HG03469 (cell line): Measurements from ENCODE around the gene SERPINA10.
"Not testable (repeated sequence)": the region's sequence is repeated elsewhere in the genome, so short reads cannot be mapped to it uniquely, and the experiment has no call there.

Source experiments
- ATAC-seq: cut with Tn5 transposase; IDR thresholded peaks from one replicate; pipeline ENCODE4 v1.9.1; 2021; ENCODE audit warnings: mild to moderate bottlenecking, moderate library complexity, moderate number of reproducible peaks; ENCODE audit not compliant: unreplicated experiment

Gene SERPINA10

DNA sequence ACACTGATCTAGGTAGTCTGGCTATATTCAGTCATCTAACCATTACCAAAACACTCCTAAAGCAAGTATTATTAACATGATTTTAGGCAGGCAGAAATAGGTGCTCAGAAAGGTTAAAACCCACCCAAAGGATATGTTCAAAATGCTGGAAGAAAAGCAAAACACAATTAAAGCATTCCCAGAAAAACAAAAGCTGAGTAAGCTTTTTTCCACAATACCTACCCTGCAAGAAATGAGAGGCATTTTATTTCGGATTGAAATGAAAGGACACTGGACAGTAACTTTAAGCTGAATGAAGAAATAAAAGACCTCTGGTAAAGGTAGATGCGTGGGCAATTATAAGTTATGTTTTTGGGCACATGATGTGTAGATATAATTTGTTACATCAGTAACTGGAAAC, 21.8 kb upstream of the SERPINA10 start:
- no peak for ATAC-seq

DNA sequence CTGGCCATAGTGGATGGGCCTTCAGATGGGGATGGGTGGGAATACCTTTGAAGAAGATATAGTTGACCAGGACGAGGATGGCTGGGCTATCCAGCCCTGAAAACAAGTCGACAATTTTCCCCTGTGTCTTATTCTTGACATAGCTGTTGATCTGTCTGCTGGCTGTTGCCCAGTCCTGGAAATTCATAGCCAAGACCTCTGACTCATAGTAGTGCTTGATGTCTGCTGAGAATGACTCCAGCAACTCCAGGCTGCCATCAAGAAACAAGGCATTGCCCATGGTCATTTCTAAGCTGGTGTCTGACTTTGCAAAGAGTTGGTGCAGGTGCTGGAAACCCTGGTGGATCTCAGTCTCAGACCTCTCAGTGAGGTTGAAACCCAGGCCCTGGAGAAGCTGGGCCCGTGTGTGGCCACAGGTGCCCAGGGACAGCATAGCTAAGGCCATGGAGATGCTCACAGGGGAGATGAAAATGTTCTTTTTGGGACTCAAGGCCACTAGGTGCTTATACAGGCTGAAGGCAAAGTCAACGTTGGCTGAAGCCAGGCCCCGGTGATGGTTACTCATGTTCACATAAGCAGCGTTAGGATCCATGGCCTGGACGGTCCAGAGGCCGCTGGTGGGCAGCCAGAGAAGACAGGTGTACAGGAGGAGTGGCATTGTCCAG, 21.1 kb upstream of the SERPINA10 start:
- ATAC-seq = no peak

- ATAC-seq = no peak
Observed at GRCh38 chr14:94312481-94313246, 19.6 kb upstream of the SERPINA10 start.

GRCh38 chr14:94310248-94310647, 17.2 kb upstream of the SERPINA10 start:
- no peak for ATAC-seq

- ATAC-seq = no peak
Observed at GRCh38 chr14:94309721-94310120, 16.7 kb upstream of the SERPINA10 start.

DNA sequence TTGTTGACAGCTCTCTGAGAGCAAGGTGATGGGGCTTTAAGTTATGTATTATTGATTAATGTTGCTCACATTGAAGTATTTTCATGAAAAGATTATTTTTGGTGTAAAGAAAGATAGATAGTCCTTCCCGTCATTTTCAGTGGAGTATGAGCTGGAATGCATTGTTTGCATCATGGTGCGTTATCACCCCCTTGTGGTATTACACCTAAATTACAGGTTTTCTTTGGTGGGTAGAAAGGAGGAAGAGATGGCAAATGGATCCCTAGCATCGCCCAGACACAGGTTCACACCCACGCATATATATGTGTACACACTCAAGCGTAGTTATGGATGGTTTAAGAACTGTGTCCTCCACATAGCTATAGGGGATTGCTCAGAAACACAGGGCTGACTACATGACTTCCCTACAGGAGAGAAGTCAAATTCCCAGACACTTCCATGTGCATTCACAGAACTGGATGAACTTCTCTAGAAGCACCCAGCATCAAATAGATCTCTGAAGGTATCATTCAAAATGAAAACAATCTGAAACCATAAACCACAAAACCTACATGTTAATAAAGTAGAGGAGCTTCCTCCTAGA, 14.4 kb upstream of the SERPINA10 start:
- ATAC-seq = no peak

GRCh38 chr14:94306047-94306978, 13.2 kb upstream of the SERPINA10 start:
- no peak for ATAC-seq

- ATAC-seq = no peak
Observed at GRCh38 chr14:94305620-94306019, 12.6 kb upstream of the SERPINA10 start.

GRCh38 chr14:94304243-94304642, 11.2 kb upstream of the SERPINA10 start:
- no peak for ATAC-seq

DNA sequence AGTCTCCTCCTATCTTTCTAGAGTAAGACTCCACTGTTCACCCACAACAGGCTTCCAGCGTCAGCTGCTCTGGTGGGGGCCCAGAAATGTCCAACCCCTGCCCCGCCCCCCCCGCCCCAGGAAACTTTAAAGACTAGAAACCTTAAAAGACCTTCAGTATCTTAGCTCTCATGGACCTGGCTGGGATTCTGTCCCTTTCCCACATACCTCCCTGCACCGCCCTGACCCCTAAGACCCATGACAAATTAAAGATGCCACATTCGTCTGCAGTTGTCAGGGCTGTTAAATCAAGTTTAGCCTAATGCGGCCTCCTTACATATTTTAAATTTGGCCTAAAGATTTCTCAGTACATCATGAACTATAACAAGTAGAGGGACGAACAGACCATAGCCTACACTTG, 10.0 kb upstream of the SERPINA10 start:
- no peak for ATAC-seq

DNA sequence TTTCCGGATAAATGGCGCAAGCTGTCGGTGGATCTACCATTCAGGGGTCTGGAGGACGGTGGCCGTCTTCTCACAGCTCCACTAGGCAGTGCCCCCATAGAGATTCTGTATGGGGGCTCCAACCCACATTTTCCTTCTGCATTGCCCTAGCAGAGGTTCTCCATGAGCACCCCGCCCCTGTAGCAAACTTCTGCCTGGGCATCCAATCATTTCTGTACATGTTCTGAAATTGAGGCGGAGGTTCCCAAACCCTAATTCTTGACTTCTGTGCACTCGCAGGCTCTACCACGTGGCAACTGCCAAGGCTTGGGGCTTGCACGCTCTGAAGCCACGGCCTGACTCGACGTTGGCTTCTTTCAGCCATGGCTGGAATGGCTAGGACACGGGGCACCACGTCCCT, 5.1 kb upstream of the SERPINA10 start:
- ATAC-seq = no peak

DNA sequence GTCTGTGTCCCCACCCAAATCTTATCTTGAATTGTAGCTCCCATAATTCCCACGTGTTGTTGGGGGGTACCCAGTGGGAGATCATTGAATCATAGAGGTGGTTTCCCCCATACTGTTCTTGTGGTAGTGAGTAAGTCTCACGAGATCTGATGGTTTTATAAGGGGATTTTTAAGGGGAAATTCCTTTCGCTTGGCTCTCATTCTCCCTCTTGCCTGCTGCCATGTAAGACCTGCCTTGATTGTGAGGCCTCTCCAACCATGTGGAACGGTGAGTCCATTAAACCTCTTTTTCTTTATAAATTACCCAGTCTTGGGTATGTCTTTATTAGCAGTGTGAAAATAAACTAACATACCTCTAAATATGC, 3.1 kb upstream of the SERPINA10 start:
- ATAC-seq = not testable (repeated sequence)

- ATAC-seq = no peak
Observed at GRCh38 chr14:94295360-94296180, 2.5 kb upstream of the SERPINA10 start.

- no peak for ATAC-seq
Observed at GRCh38 chr14:94293578-94293924, 483 bp upstream of the SERPINA10 start.

DNA sequence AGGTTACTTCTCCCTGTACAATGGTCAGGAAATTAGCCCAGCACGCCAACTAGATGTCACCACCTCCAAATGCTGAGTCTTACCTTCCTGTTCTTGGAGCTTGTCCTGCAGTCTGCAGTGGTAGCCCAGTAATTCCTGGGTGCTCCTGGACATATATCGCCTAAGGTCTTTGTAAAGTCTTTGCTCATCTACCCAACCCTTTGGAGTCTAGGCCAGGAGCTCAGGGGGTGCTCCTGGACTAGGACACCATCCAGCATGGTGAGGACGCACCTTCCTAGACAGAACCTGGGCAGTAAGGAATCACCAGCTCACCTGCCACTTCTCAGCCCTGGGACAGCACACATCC, 569 bp downstream of the SERPINA10 start:
- no peak for ATAC-seq

GRCh38 chr14:94291906-94292525, 1.1 kb downstream of the SERPINA10 start:
- ATAC-seq = no peak

GRCh38 chr14:94291159-94291905, 1.7 kb downstream of the SERPINA10 start:
- no peak for ATAC-seq

DNA sequence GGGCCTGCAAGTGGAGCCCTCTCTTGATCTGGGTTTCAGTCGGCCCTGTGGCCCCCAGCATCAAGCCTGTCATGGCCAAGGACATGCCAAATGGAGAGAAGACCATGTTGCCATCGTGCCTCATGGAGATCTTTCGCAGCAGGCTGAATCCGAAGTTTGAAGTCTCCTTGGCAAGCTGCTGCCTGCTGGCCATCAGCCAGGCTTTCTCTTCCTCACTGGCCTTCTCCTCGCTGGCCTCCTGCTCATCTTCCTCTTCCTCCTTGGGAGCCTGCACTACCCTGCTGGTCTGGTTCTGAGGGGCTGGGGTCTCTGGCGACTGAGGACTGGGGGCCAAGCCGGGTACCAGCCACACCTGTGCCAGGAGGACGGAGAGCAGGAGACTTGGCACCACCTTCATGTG, 2.9 kb downstream of the SERPINA10 start:
- ATAC-seq = no peak
